Neural cell (in vitro differentiated cells): ENCODE measurements around the gene COG1.

Source experiments
- EP300 ChIP-seq: fragments of 450-650 bp; conservative IDR thresholded peaks from 2 replicates; pipeline ENCODE4 v1.6.1; 2014; ENCODE audit warnings: antibody characterized with exemption, mild to moderate bottlenecking, moderate library complexity; ENCODE audit not compliant: poor library complexity, severe bottlenecking
- SMC3 ChIP-seq: fragments of 450-650 bp; conservative IDR thresholded peaks from 2 replicates; pipeline ENCODE4 v1.6.1; 2014; ENCODE audit warnings: antibody characterized with exemption, mild to moderate bottlenecking, moderate library complexity; ENCODE audit not compliant: poor library complexity
- TF ChIP-seq, protein P1 (sequence below): fragments of 450-650 bp; IDR thresholded peaks from 2 replicates; pipeline ENCODE4 v1.5.1; 2014; ENCODE audit warnings: antibody characterized with exemption, mild to moderate bottlenecking, moderate library complexity; ENCODE audit not compliant: poor library complexity, severe bottlenecking
- TF ChIP-seq, protein P2 (sequence below): IDR thresholded peaks from 2 replicates; pipeline ENCODE4 v1.6.1; 2012; ENCODE audit warnings: borderline replicate concordance

DNA sequence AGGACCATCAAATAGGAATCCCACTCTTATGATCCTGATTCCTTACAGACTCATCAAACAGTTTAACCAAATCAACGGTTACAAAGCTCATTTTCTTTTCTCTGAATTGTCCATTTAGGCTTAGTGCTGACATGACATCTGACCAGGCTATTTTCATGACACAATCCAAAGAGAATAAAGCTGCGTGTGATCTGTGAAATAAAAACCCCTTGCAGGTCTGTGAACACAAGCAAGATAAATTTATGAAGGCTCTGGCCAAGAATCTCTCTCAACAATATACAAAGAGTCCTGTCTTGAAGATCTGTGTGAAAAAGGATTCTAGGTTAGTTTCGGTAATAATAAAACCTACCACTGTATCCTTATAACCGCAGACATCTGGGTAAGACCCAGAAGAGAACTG is 22.0 kb downstream of the COG1 start:
- TF ChIP-seq, protein P1, sequence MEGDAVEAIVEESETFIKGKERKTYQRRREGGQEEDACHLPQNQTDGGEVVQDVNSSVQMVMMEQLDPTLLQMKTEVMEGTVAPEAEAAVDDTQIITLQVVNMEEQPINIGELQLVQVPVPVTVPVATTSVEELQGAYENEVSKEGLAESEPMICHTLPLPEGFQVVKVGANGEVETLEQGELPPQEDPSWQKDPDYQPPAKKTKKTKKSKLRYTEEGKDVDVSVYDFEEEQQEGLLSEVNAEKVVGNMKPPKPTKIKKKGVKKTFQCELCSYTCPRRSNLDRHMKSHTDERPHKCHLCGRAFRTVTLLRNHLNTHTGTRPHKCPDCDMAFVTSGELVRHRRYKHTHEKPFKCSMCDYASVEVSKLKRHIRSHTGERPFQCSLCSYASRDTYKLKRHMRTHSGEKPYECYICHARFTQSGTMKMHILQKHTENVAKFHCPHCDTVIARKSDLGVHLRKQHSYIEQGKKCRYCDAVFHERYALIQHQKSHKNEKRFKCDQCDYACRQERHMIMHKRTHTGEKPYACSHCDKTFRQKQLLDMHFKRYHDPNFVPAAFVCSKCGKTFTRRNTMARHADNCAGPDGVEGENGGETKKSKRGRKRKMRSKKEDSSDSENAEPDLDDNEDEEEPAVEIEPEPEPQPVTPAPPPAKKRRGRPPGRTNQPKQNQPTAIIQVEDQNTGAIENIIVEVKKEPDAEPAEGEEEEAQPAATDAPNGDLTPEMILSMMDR: no peak
- TF ChIP-seq EP300 (no peak), SMC3 (no peak)
- TF ChIP-seq, protein P2, sequence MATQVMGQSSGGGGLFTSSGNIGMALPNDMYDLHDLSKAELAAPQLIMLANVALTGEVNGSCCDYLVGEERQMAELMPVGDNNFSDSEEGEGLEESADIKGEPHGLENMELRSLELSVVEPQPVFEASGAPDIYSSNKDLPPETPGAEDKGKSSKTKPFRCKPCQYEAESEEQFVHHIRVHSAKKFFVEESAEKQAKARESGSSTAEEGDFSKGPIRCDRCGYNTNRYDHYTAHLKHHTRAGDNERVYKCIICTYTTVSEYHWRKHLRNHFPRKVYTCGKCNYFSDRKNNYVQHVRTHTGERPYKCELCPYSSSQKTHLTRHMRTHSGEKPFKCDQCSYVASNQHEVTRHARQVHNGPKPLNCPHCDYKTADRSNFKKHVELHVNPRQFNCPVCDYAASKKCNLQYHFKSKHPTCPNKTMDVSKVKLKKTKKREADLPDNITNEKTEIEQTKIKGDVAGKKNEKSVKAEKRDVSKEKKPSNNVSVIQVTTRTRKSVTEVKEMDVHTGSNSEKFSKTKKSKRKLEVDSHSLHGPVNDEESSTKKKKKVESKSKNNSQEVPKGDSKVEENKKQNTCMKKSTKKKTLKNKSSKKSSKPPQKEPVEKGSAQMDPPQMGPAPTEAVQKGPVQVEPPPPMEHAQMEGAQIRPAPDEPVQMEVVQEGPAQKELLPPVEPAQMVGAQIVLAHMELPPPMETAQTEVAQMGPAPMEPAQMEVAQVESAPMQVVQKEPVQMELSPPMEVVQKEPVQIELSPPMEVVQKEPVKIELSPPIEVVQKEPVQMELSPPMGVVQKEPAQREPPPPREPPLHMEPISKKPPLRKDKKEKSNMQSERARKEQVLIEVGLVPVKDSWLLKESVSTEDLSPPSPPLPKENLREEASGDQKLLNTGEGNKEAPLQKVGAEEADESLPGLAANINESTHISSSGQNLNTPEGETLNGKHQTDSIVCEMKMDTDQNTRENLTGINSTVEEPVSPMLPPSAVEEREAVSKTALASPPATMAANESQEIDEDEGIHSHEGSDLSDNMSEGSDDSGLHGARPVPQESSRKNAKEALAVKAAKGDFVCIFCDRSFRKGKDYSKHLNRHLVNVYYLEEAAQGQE: no peak
